Stimulated activated CD8-positive, alpha-beta memory T cell treated with anti-CD3 and anti-CD28 coated beads, Interleukin-4, amount 100 ng/mL, for 4 hours (primary cell): ENCODE data around the gene PRKCB.
"Not testable (repeated sequence)": the region's sequence is repeated elsewhere in the genome, so short reads cannot be mapped to it uniquely, and the experiment has no call there.

ENCODE experiments used
- DNase-seq, 2 donors: peaks; one replicate each; pipeline ENCODE4 v3.0.0-alpha.2; 2020; ENCODE audit warnings: low read depth in 2 of 2, low spot score in 1 of 2

PRKCB gene

GRCh38 chr16:23998771-23999170 is 163.0 kb downstream of the PRKCB start:
- no peak for DNase-seq

GRCh38 chr16:23999663-24000062 is 163.9 kb downstream of the PRKCB start:
- no peak for DNase-seq

- no peak for DNase-seq
Measured at GRCh38 chr16:24001710-24002109, 165.9 kb downstream of the PRKCB start.

GRCh38 chr16:24002619-24003018 is 166.8 kb downstream of the PRKCB start:
- no peak for DNase-seq

GRCh38 chr16:24005577-24005976 is 169.8 kb downstream of the PRKCB start:
- no peak for DNase-seq

- DNase-seq, result no peak
Measured at GRCh38 chr16:24007391-24007790, 171.6 kb downstream of the PRKCB start.

GRCh38 chr16:24007934-24008333 is 172.2 kb downstream of the PRKCB start:
- no peak for DNase-seq

GRCh38 chr16:24009098-24009497 is 173.3 kb downstream of the PRKCB start:
- no peak for DNase-seq

GRCh38 chr16:24009955-24010354 is 174.2 kb downstream of the PRKCB start:
- DNase-seq, result no peak

- peak; percentile 53 to 79 for DNase-seq
Measured at GRCh38 chr16:24010440-24011089, 174.8 kb downstream of the PRKCB start.

- DNase-seq, result no peak
Measured at GRCh38 chr16:24011237-24011636, 175.5 kb downstream of the PRKCB start.

GRCh38 chr16:24013054-24013636 is 177.4 kb downstream of the PRKCB start:
- no peak for DNase-seq

GRCh38 chr16:24013864-24014645 is 178.3 kb downstream of the PRKCB start:
- peak in 1 of 2 donors; percentile 27 for DNase-seq

GRCh38 chr16:24014955-24015354 is 179.2 kb downstream of the PRKCB start:
- DNase-seq, result not testable (repeated sequence)

- DNase-seq, result no peak
Measured at GRCh38 chr16:24015923-24016322, 180.1 kb downstream of the PRKCB start.

GRCh38 chr16:24018485-24018884 is 182.7 kb downstream of the PRKCB start:
- DNase-seq, result no peak

- no peak for DNase-seq
Measured at GRCh38 chr16:24022797-24023196, 187.0 kb downstream of the PRKCB start.

- no peak for DNase-seq
Measured at GRCh38 chr16:24023621-24024020, 187.8 kb downstream of the PRKCB start.

GRCh38 chr16:24024971-24025370 is 189.2 kb downstream of the PRKCB start:
- DNase-seq, result no peak

GRCh38 chr16:24027466-24027865 is 191.7 kb downstream of the PRKCB start:
- DNase-seq, result no peak

- DNase-seq, result not testable (repeated sequence)
Measured at GRCh38 chr16:24029841-24030240, 194.1 kb downstream of the PRKCB start.

GRCh38 chr16:24035127-24035842 is 199.5 kb downstream of the PRKCB start:
- DNase-seq, result no peak
